Thyroid gland (tissue), 4 donors: Measurements from ENCODE around the gene CD96. TPM values are rescaled to one million over a fixed set of nuclear protein-coding genes. Genes with fewer than 3 reads are reported as not detected.
"Not testable (repeated sequence)": the region's sequence is repeated elsewhere in the genome, so short reads cannot be mapped to it uniquely, and the experiment has no call there.

Experiments used
- DNase-seq, 2 donors: peaks; one replicate each; pipeline ENCODE4 v3.0.0-alpha.2; 2019
- H3K27ac ChIP-seq, 3 donors: fragments of 200-600 bp; sonication (generic); 1 replicate in 2 of 3; 2 replicates in 1 of 3; pipeline ENCODE4 v1.5.1; 2016 to 2019; ENCODE audit warnings: mild to moderate bottlenecking in 1 of 3, moderate library complexity in 1 of 3
- H3K27me3 ChIP-seq: fragments of 200-600 bp; sonication (generic); one replicate; pipeline ENCODE4 v1.5.1; 2019
- H3K36me3 ChIP-seq, 2 donors: fragments of 200-600 bp; sonication (generic); one replicate each; pipeline ENCODE4 v1.5.1; 2016 to 2019
- H3K4me1 ChIP-seq, 2 donors: fragments of 200-600 bp; sonication (generic); one replicate each; pipeline ENCODE4 v1.5.1; 2017 to 2019
- H3K4me3 ChIP-seq, 3 donors: fragments of 200-600 bp; sonication (generic); replicated peaks in 1 of 3; 1 replicate in 2 of 3; 2 replicates in 1 of 3; pipeline ENCODE4 v1.5.1; 2016; ENCODE audit warnings: mild to moderate bottlenecking in 1 of 3
- H3K9me3 ChIP-seq: fragments of 200-600 bp; sonication (generic); one replicate; pipeline ENCODE4 v1.5.1; 2017
- CTCF ChIP-seq, 6 experiments: fragments of 200-600 bp in 3 of 6; fragments of 450-650 bp in 3 of 6; sonication (generic) in 3 of 6; IDR thresholded peaks; one replicate each; pipeline ENCODE4 v1.5.1; 2016 to 2019; ENCODE audit warnings: antibody characterized with exemption in 6 of 6, mild to moderate bottlenecking in 2 of 6, inconsistent platforms in 1 of 6, moderate library complexity in 1 of 6
- POLR2A ChIP-seq, 2 donors: fragments of 450-650 bp; IDR thresholded peaks; one replicate each; pipeline ENCODE4 v1.6.1; 2017; ENCODE audit warnings: antibody characterized with exemption in 2 of 2, mild to moderate bottlenecking in 2 of 2, moderate library complexity in 1 of 2
- WGBS, 2 donors: methylation state at CpG; one replicate each; pipeline ENCODE4 v1.1.5; 2017; 5-methylcytosine and 5-hydroxymethylcytosine counted together
- intact Hi-C: fragments of 100-400 bp; cut with DNase I; formaldehyde crosslinking; loops from one replicate; pipeline ENCODE4 v1.15.1; 2023
- total RNA-seq, 4 donors: library from RNA; depleted of rRNA; stranded (reverse); fragments of >200 nt; gene quantifications; one replicate each; pipeline ENCODE4 v1.2.3, GENCODE V29; 2016

Gene CD96
- total RNA-seq, 4 donors from 2014 or later, result 2.8 to 4.6 (median 3.7) TPM

- Histone ChIP-seq H3K36me3 (no peaks in the 10 kb centered on the region), H3K9me3 (no peaks in the 10 kb centered on the region), H3K27ac (no peak overlapping the region), H3K4me1 (no peaks in the 10 kb centered on the region), H3K4me3 (no peak overlapping the region), H3K27me3 (no peaks in the 10 kb centered on the region)
- TF ChIP-seq POLR2A (IDR thresholded peaks at IDR 0.05), result no peak
- TF ChIP-seq CTCF (IDR thresholded peaks at IDR 0.05), result no peak
- no peak for DNase-seq
- intact Hi-C loops, result no loop called here
Measured at GRCh38 chr3:111548756-111549155, 6.8 kb downstream of the CD96 start.

GRCh38 chr3:111561902-111562301 lies 19.9 kb downstream of the CD96 start:
- H3K36me3 ChIP-seq, DNase-seq, H3K4me3 ChIP-seq, H3K9me3 ChIP-seq, H3K27ac ChIP-seq, intact Hi-C loops, H3K4me1 ChIP-seq, H3K27me3 ChIP-seq: not testable (repeated sequence)
- WGBS, 2 donors, result 93 to 98% methylated on average over 18 of the region's 25 CpGs

- Histone ChIP-seq H3K27ac (no peak overlapping the region), H3K36me3 (no peaks in the 10 kb centered on the region), H3K27me3 (no peaks in the 10 kb centered on the region), H3K4me3 (no peak overlapping the region), H3K9me3 (no peaks in the 10 kb centered on the region), H3K4me1 (no peaks in the 10 kb centered on the region)
- TF ChIP-seq POLR2A (IDR thresholded peaks at IDR 0.05) (no peak), CTCF (IDR thresholded peaks at IDR 0.05) (no peak)
- 58 to 92% methylated on average over 2 of the region's 2 CpGs for WGBS, 2 donors
- intact Hi-C loops, result no loop called here
- no peak for DNase-seq
Measured at GRCh38 chr3:111566844-111567243, 24.8 kb downstream of the CD96 start.

GRCh38 chr3:111568355-111568754 lies 26.4 kb downstream of the CD96 start:
- Histone ChIP-seq H3K4me1 (no peaks in the 10 kb centered on the region), H3K36me3 (no peaks in the 10 kb centered on the region), H3K9me3 (no peaks in the 10 kb centered on the region), H3K27me3 (no peaks in the 10 kb centered on the region), H3K4me3 (no peak overlapping the region), H3K27ac (no peak overlapping the region)
- 87 to 89% methylated on average over 2 of the region's 2 CpGs for WGBS, 2 donors
- TF ChIP-seq POLR2A (IDR thresholded peaks at IDR 0.05) (no peak), CTCF (IDR thresholded peaks at IDR 0.05) (no peak)
- intact Hi-C loops, result no loop called here
- no peak for DNase-seq

- H3K27ac ChIP-seq, result no peak overlapping the region
- intact Hi-C loops, result no loop called here
Measured at GRCh38 chr3:111568911-111569310, 26.9 kb downstream of the CD96 start.

More at GRCh38 chr3:111568911-111569310, 26.9 kb downstream of the CD96 start:
- Histone ChIP-seq H3K4me1 (no peaks in the 10 kb centered on the region), H3K9me3 (no peaks in the 10 kb centered on the region), H3K27me3 (no peaks in the 10 kb centered on the region), H3K4me3 (no peak overlapping the region), H3K36me3 (no peaks in the 10 kb centered on the region)
- TF ChIP-seq CTCF (IDR thresholded peaks at IDR 0.05) (no peak), POLR2A (IDR thresholded peaks at IDR 0.05) (no peak)
- no peak for DNase-seq
